ENCODE results near the gene MORN4. TPM values are rescaled to one million over a fixed set of nuclear protein-coding genes. Genes with fewer than 3 reads are reported as not detected.

The MORN4 gene
- total RNA-seq, 1 experiment from 2014 or later = 9.7 TPM

GRCh38 chr10:97664282-97664850 is 31.1 kb upstream of the MORN4 start:
- peaks cover 20% of the 10 kb centered on the region for H3K4me1 Mint-ChIP-seq (ENCODE audit: low read depth, unreplicated experiment)
- intact Hi-C loops (cut with micrococcal nuclease; ENCODE audit: unreplicated experiment) = loop anchor here (1.0 kb wide), 3 partner anchors 15 to 24 kb away; partner anchors contain the start of genes AVPI1 and PI4K2A
- Histone ChIP-seq H3K9me3 (no peaks in the 10 kb centered on the region), H3K27me3 (replicated peaks; ENCODE audit: control insufficient read depth, insufficient read depth, low read length) (no peaks in the 10 kb centered on the region), H3K4me1 (peaks cover 46% of the 10 kb centered on the region), H3K4me3 (ENCODE audit: low read depth, low read length) (no peak overlapping the region), H3K36me3 (ENCODE audit: control insufficient read depth, insufficient read depth, low read length) (no peaks in the 10 kb centered on the region)
- BruUV-seq (replicated peaks) = no TSS peak
- H3K4me3 Mint-ChIP-seq (ENCODE audit: unreplicated experiment) = peak overlapping the region; percentile 7
- H3K9me3 Mint-ChIP-seq (ENCODE audit: unreplicated experiment) = no peaks in the 10 kb centered on the region
- no peak for TF ChIP-seq CTCF (IDR thresholded peaks at IDR 0.05; ENCODE audit: insufficient read depth in 1 of 2, low read depth in 1 of 2, low read length in 1 of 2, severe bottlenecking in 1 of 2, unreplicated experiment in 1 of 2)
- ChIA-PET POLR2A (interaction anchor here (0.5 to 1.3 kb wide), 6 partner anchors 15 to 50 kb away, joined by 3 to 18 read pairs (median 8); partner anchors contain the start of genes AVPI1, MARVELD1 and PI4K2A), CTCF (interaction anchor here (0.9 to 1.3 kb wide), 2 partner anchors 13 to 14 kb away, joined by 5 to 6 read pairs; no protein-coding TSS in a partner anchor)
- H3K27ac Mint-ChIP-seq (ENCODE audit: unreplicated experiment) = peak overlapping the region; percentile 17
- no peaks in the 10 kb centered on the region for H3K27me3 Mint-ChIP-seq (ENCODE audit: insufficient read depth, unreplicated experiment)
- DNase-seq = peak; percentile 67 to 76
- peaks cover 70% of the 10 kb centered on the region for H3K36me3 Mint-ChIP-seq (ENCODE audit: insufficient read depth, unreplicated experiment)

- CTCF ChIA-PET = no interaction called here
- H3K27me3 ChIP-seq (replicated peaks; ENCODE audit: control insufficient read depth, insufficient read depth, low read length) = no peaks in the 10 kb centered on the region
- no peak overlapping the region for H3K4me3 ChIP-seq (ENCODE audit: low read depth, low read length)
- peaks cover 22% of the 10 kb centered on the region for H3K4me1 ChIP-seq
- no peaks in the 10 kb centered on the region for H3K9me3 ChIP-seq
- no peak overlapping the region for H3K4me3 Mint-ChIP-seq (ENCODE audit: unreplicated experiment)
- peaks cover 75% of the 10 kb centered on the region for H3K36me3 Mint-ChIP-seq (ENCODE audit: insufficient read depth, unreplicated experiment)
- no peaks in the 10 kb centered on the region for H3K9me3 Mint-ChIP-seq (ENCODE audit: unreplicated experiment)
- no peak overlapping the region for H3K27ac Mint-ChIP-seq (ENCODE audit: unreplicated experiment)
- no peak for TF ChIP-seq CTCF (IDR thresholded peaks at IDR 0.05; ENCODE audit: insufficient read depth in 1 of 2, low read depth in 1 of 2, low read length in 1 of 2, severe bottlenecking in 1 of 2, unreplicated experiment in 1 of 2)
- POLR2A ChIA-PET = no interaction called here
- DNase-seq = no peak
- H3K27me3 Mint-ChIP-seq (ENCODE audit: insufficient read depth, unreplicated experiment) = no peaks in the 10 kb centered on the region
- H3K36me3 ChIP-seq (ENCODE audit: control insufficient read depth, insufficient read depth, low read length) = no peaks in the 10 kb centered on the region; the same call in 1 of the 2 replicates
- intact Hi-C loops (cut with micrococcal nuclease; ENCODE audit: unreplicated experiment) = no loop called here
- peaks cover 15% of the 10 kb centered on the region for H3K4me1 Mint-ChIP-seq (ENCODE audit: low read depth, unreplicated experiment)
- BruUV-seq (replicated peaks) = no TSS peak
Observed at GRCh38 chr10:97659589-97659988, 26.3 kb upstream of the MORN4 start.

GRCh38 chr10:97656777-97657176 is 23.5 kb upstream of the MORN4 start:
- TF ChIP-seq CTCF (IDR thresholded peaks at IDR 0.05; ENCODE audit: insufficient read depth in 1 of 2, low read depth in 1 of 2, low read length in 1 of 2, severe bottlenecking in 1 of 2, unreplicated experiment in 1 of 2) = no peak
- H3K27me3 ChIP-seq (replicated peaks; ENCODE audit: control insufficient read depth, insufficient read depth, low read length) = no peaks in the 10 kb centered on the region
- intact Hi-C loops (cut with micrococcal nuclease; ENCODE audit: unreplicated experiment) = no loop called here
- CTCF ChIA-PET = no interaction called here
- H3K4me3 Mint-ChIP-seq (ENCODE audit: unreplicated experiment) = no peak overlapping the region
- no TSS peak for BruUV-seq (replicated peaks)
- no peak overlapping the region for H3K27ac Mint-ChIP-seq (ENCODE audit: unreplicated experiment)
- no peaks in the 10 kb centered on the region for H3K4me1 ChIP-seq
- no peak overlapping the region for H3K4me3 ChIP-seq (ENCODE audit: low read depth, low read length)
- peaks cover 2% of the 10 kb centered on the region; the same call in 1 of the 2 replicates for H3K36me3 ChIP-seq (ENCODE audit: control insufficient read depth, insufficient read depth, low read length)
- H3K36me3 Mint-ChIP-seq (ENCODE audit: insufficient read depth, unreplicated experiment) = peaks cover 72% of the 10 kb centered on the region
- H3K9me3 ChIP-seq = no peaks in the 10 kb centered on the region
- no peaks in the 10 kb centered on the region for H3K4me1 Mint-ChIP-seq (ENCODE audit: low read depth, unreplicated experiment)
- H3K27me3 Mint-ChIP-seq (ENCODE audit: insufficient read depth, unreplicated experiment) = no peaks in the 10 kb centered on the region
- POLR2A ChIA-PET = no interaction called here
- no peak for DNase-seq
- no peaks in the 10 kb centered on the region for H3K9me3 Mint-ChIP-seq (ENCODE audit: unreplicated experiment)
